ENCODE measurements around the gene GUF1. TPM values are rescaled to one million over a fixed set of nuclear protein-coding genes. Genes with fewer than 3 reads are reported as not detected.

GUF1 gene
- total and polyA plus RNA-seq, 12 donors, result 11.6 to 35.5 (median 19.8) TPM

DNA sequence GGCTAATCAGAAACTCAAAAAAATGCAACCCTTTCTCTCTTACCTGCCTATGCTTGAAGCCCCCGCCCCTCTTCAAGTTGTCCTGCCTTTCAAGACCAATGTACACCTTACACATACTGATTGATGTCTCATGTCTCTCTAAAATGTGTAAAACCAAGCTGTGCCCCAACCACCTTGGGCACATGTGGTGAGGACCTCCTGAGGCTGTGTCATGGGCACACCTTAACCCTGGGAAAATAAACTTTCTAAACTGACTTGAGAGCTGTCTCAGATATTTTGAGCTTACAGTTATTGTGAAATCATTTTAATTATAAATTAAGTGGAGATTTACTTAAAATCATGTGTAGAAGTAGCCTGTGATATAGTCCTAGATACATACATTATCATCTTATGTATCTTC is 22.2 kb downstream of the GUF1 start:
- H3K27ac ChIP-seq, result no peak overlapping the region
- H3K36me3 ChIP-seq (replicated peaks in 1 of 2), result peaks cover 0 to 38% of the 10 kb centered on the region in 2 donors
- H3K4me3 ChIP-seq, result no peak overlapping the region
- intact Hi-C loops (cut with DNase I), result no loop called here
- WGBS, 4 donors, result 92 to 100% (median 98%) methylated on average over 1 of the region's 1 CpG
- no peaks in the 10 kb centered on the region for H3K27me3 ChIP-seq
- no peaks in the 10 kb centered on the region for H3K4me1 ChIP-seq (replicated peaks in 1 of 2)
- H3K9me3 ChIP-seq (replicated peaks in 1 of 3), result no peaks in the 10 kb centered on the region
- no peak for DNase-seq
- TF ChIP-seq POLR2A (IDR thresholded peaks at IDR 0.05), result no peak
- TF ChIP-seq, protein P1, sequence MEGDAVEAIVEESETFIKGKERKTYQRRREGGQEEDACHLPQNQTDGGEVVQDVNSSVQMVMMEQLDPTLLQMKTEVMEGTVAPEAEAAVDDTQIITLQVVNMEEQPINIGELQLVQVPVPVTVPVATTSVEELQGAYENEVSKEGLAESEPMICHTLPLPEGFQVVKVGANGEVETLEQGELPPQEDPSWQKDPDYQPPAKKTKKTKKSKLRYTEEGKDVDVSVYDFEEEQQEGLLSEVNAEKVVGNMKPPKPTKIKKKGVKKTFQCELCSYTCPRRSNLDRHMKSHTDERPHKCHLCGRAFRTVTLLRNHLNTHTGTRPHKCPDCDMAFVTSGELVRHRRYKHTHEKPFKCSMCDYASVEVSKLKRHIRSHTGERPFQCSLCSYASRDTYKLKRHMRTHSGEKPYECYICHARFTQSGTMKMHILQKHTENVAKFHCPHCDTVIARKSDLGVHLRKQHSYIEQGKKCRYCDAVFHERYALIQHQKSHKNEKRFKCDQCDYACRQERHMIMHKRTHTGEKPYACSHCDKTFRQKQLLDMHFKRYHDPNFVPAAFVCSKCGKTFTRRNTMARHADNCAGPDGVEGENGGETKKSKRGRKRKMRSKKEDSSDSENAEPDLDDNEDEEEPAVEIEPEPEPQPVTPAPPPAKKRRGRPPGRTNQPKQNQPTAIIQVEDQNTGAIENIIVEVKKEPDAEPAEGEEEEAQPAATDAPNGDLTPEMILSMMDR (IDR thresholded peaks at IDR 0.05), result no peak

DNA sequence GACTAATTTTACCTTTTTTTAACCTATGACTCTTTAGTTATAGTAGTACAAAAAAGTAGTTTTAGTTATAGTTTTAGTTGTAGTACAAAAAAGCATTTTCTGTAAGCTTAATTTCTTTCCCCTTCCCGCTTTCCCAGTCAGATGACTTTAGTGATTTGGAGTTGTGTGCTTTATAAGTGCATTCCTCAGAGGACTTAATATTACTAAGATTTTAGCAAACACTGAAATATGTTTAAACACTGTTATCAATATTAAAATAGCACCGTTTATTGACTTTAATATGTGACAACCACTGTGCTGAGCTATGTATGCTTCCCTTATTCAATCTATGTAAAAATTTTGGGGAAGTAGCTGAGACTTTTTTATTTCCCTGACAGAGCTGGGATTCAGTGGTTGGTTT is 22.8 kb downstream of the GUF1 start:
- no peak for DNase-seq
- 81 to 88% (median 87%) methylated on average over 2 of the region's 2 CpGs for WGBS, 4 donors

DNA sequence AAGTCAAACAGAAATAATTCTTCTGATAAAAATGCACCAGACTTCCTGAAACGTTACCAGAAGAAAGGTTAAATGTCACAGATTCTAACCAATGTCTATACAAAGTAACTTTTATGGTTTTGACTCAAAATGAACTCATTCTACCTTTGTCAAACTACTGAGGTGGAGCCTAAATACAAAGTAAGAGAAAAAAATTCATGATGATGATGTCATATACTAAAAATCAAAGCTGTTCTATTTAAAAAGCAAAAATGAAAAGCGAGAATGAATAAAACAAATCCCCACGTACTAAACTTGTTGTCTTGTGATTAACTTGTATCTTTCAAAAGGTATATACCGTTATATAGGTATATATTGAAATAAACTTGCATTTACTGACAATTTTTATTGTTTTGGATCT is 26.5 kb downstream of the GUF1 start:
- H3K27me3 ChIP-seq, result no peaks in the 10 kb centered on the region
- H3K4me1 ChIP-seq (replicated peaks in 1 of 2), result no peaks in the 10 kb centered on the region
- H3K27ac ChIP-seq, result no peak overlapping the region
- no peak for DNase-seq
- H3K4me3 ChIP-seq, result no peak overlapping the region
- intact Hi-C loops (cut with DNase I), result no loop called here
- H3K9me3 ChIP-seq (replicated peaks in 1 of 3), result no peaks in the 10 kb centered on the region
- peaks cover 3 to 29% of the 10 kb centered on the region in 2 donors for H3K36me3 ChIP-seq (replicated peaks in 1 of 2)
- TF ChIP-seq, protein P1 (IDR thresholded peaks at IDR 0.05), result no peak
- TF ChIP-seq POLR2A (IDR thresholded peaks at IDR 0.05), result no peak
- WGBS, 4 donors, result 89 to 93% (median 91%) methylated on average over 4 of the region's 4 CpGs

More for the DNA sequence above, 22.8 kb downstream of the GUF1 start:
- no peak overlapping the region for H3K27ac ChIP-seq
- H3K4me1 ChIP-seq (replicated peaks in 1 of 2), result no peaks in the 10 kb centered on the region
- H3K9me3 ChIP-seq (replicated peaks in 1 of 3), result no peaks in the 10 kb centered on the region
- no peak overlapping the region for H3K4me3 ChIP-seq
- H3K27me3 ChIP-seq, result no peaks in the 10 kb centered on the region
- peaks cover 3 to 33% of the 10 kb centered on the region in 2 donors for H3K36me3 ChIP-seq (replicated peaks in 1 of 2)
- no peak for TF ChIP-seq POLR2A (IDR thresholded peaks at IDR 0.05)
- intact Hi-C loops (cut with DNase I), result no loop called here

DNA sequence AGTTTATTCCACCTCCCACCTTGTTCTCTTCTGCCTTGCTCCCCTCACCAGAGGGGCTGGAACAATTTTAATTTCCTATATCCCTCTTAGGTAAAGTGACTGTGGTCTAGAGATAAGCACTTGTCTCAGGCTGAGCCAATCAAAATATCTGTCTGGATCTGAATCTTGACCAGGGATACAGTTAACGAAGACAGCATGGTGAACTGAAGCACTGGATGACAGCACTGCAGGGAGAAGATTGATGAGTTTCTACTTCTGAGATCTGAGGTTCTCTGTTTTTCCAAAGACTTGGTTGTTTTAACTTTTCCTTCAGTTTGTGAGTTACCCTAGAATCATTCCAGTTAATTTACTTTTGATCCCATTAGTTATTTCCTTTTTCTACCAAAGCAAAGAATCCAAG is 34.9 kb downstream of the GUF1 start:
- 83 to 100% (median 91%) methylated on average over 1 of the region's 1 CpG for WGBS, 4 donors
- TF ChIP-seq, protein P1 (IDR thresholded peaks at IDR 0.05), result no peak
- TF ChIP-seq POLR2A (IDR thresholded peaks at IDR 0.05), result no peak
- H3K9me3 ChIP-seq (replicated peaks in 1 of 3), result no peaks in the 10 kb centered on the region
- H3K4me3 ChIP-seq, result no peak overlapping the region
- H3K27ac ChIP-seq, result no peak overlapping the region
- intact Hi-C loops (cut with DNase I), result no loop called here
- no peaks in the 10 kb centered on the region for H3K27me3 ChIP-seq
- DNase-seq, result no peak
- H3K4me1 ChIP-seq (replicated peaks in 1 of 2), result no peaks in the 10 kb centered on the region
- H3K36me3 ChIP-seq (replicated peaks in 1 of 2), result no peaks in the 10 kb centered on the region

DNA sequence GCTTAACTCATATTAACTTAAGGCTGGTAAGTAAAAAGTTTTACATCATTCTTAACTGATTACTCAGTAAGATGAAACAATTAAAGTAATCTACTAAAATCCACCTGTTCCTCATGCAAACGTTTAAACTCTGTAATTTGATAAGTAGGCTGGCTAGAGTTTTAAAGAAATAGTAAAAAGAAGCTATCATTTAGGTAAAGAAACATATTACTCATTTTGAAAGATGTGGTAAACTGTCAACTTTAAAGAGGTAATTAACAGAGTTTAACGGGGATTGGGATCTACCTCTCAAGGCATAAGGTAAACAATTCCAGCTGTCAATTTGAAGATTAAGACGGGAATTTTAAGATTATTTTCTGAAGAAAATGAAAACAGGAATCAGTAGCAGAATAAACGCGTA is 38.4 kb downstream of the GUF1 start:
- no peaks in the 10 kb centered on the region for H3K9me3 ChIP-seq (replicated peaks in 1 of 3)
- intact Hi-C loops (cut with DNase I), result no loop called here
- peaks cover 0 to 4% of the 10 kb centered on the region in 2 donors for H3K4me1 ChIP-seq (replicated peaks in 1 of 2)
- no peak overlapping the region for H3K4me3 ChIP-seq
- 64 to 78% (median 73%) methylated on average over 5 of the region's 5 CpGs for WGBS, 4 donors
- H3K36me3 ChIP-seq (replicated peaks in 1 of 2), result no peaks in the 10 kb centered on the region
- no peaks in the 10 kb centered on the region for H3K27me3 ChIP-seq
- TF ChIP-seq POLR2A (IDR thresholded peaks at IDR 0.05), result no peak
- TF ChIP-seq, protein P1 (IDR thresholded peaks at IDR 0.05), result no peak
- DNase-seq, result no peak
- H3K27ac ChIP-seq, result no peak overlapping the region

Data from adrenal gland (tissue), 12 donors.